Activated naive CD4-positive, alpha-beta T cell (primary cell): ENCODE results near the gene LYZL4.

ENCODE experiments used
- DNase-seq, 4 experiments: peaks; one replicate each; lab custom pipeline; 2025; lab: John Stamatoyannopoulos, UW

LYZL4 gene

DNA sequence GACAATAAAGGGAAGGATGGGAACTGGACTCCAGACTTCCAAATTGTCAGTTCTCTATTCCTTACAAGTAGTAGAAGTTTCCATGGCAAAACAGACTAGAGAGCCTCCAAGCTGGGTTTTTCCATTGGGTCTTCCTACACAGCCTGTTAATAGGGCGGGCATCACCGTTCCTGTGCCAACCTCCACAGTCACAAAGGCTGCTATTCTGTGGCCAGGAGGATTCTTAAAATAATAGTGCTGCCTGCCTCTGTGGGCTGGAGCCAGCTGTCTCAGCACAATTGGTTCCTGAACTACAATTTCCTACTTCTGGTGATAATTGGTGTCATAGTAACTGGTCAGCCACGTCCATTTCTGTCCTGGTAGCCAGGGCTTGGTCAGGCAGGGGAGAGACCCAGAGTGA lies 38.6 kb downstream of the LYZL4 start:
- no peak for DNase-seq

GRCh38 chr3:42369832-42370231 lies 40.6 kb downstream of the LYZL4 start:
- DNase-seq = no peak

- no peak for DNase-seq
Measured at GRCh38 chr3:42369304-42369703, 41.1 kb downstream of the LYZL4 start.

DNA sequence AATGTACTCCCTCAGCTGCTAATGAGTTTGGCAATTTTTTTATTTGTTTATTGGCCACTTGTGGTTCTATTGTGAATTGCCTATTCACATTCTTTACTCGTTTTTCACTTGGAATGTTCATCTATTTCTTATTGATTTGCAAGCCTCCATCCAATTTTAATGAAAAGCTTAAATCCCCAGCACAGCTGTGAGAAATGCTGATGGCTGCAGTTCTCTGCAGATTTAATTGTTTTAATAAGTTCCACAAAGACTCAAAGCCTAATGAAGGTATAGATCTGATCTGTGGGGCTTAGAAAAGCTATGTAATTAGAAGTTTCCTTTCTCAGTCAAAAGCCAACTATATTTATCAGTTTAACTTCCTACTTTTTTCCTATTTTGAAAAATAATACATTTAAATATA lies 41.5 kb downstream of the LYZL4 start:
- DNase-seq = no peak

- DNase-seq = no peak
Measured at GRCh38 chr3:42367903-42368302, 42.5 kb downstream of the LYZL4 start.

DNA sequence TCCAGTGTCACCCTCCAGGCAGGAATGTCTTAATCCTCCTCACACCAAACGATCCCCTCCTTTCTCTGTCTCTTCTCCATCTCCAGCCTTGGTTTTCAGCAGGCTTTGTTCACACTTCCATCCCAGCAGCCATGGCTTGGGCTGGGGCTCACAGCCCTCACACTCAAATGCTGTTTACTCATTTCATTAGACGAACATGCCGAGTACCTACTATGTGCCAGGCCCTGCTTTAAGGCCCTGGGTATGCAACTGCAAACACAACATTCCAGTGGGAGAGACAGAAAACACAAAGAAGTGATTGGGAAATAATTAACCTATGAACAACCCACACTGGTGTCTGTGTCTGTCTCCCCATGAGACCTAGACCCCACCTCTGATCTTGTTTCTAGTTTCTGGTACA lies 43.9 kb downstream of the LYZL4 start:
- DNase-seq = no peak

DNA sequence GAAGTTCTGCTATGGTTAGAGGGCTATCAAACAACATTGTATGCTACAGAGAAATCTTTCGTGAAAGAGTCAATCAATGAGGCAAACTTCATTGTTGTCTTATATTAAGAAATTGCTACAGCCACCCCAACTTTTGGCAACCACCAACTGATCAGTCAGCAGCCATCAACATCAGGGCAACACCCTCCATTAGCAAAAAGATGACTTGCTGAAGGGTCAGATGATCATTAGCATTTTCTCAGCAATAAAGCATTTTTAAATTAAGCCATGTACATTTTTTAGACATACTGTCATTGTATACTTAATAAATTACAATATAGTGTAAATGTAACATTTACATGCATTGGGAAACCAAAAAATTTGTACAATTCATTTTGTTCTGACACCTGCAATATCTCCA lies 53.1 kb downstream of the LYZL4 start:
- DNase-seq = no peak

GRCh38 chr3:42355612-42356011 lies 54.8 kb downstream of the LYZL4 start:
- DNase-seq = no peak

DNA sequence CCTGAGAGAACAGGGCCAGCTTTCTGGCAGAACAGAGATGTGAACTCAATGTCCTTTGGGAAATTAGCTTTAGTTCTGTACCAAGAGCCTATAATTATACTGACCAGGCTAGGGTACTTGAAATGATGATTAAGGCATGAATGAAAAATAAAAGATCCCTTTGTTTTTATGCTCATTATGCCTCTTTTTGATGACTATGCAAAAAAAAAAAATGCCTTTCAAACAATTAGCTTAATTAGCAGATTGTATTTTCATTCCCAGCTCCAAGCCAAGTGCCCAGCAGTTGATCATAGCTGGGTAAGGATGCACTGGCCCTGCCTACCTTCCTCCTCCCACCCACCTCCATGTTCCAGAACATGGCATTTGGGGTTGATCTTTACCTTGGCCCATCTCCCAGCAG lies 56.8 kb downstream of the LYZL4 start:
- no peak for DNase-seq

DNA sequence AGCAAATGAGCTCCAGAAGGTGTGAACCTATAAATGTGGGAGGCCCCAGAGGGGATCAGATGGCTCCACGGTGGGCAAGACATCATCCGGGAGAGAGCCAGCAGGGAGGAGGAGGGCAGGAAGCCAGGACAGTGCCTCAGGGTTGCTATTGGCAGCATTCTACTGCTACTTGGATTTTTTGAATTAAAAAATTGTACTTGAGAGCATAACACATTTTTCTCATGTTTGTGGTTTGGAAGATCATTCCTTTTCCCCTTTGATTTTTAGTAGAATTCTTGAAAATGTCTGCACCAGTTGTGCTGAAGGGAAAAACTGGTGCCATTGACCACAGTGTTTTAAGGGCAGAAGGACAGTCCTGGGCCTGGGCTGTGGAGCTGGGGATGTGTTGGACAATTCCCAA lies 59.2 kb downstream of the LYZL4 start:
- no peak for DNase-seq

DNA sequence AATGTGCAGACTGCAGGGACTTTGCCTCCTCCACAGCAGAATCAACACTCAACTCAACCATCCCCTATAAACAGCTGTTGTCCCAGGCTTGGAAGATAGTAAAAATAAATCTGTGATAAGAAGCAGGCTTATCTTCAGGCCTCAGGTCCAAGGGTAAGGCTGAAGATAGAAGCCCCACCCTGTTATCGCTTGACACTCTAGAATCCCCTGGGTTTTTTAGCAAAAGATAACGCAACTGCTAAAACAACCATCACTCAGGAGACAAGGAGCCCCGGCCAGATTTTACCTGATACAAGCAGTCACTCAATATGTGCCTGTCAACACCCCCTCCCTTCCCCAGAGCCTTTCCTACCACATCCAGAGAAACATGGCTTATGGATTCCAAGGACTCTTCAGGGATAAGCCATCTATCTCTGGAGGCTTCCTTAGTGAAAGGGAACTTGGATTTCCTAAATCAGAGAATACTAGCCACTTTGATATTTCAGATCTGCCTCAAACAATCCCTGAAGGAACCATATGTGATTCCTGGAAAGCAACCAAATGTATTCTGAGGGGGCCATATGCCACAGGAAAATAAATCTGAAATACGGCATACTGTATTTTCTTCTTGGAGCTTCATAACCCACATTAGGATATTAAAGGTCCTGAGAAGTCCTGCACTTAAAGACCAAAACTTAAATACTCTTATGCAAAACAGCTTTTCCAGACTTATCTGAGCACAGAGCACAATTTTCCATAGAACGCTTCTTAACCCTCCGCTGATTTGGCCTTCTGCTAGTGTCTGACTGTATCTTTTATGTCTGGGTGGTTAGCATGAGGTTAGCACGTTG lies 60.4 kb downstream of the LYZL4 start:
- DNase-seq = no peak

DNA sequence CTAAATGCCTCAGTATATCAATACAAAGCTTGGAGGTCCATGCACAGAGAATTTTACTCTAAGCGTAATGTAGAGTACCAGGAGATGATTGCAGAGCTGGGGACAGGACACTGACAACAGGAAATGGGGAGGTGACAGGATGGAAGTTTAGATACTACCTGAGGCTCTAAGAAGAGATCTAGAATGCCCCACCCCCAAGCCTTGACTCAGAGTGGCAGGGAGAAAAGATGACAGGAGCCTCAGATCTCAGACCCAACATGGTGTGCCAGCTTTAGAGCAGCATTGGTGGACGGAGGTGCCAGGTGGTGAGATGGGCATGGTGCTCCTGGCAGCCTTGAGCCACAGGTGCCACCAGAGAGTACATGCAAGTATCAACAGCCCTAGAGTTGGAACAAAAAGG lies 62.5 kb downstream of the LYZL4 start:
- peak in 1 of 4 experiments; percentile 13 for DNase-seq
